T-helper 1 cell treated with Interleukin-12 subunit alpha and Interleukin-12 subunit beta and Interleukin-4 antibody, amounts not matched to agents 30 ng/mL and 1 ng/mL, for 36 hours (primary cell): ENCODE results near the gene PTK7. TPM values are rescaled to one million over a fixed set of nuclear protein-coding genes. Genes with fewer than 3 reads are reported as not detected.

Source experiments
- intact Hi-C: fragments of 100-400 bp; cut with micrococcal nuclease; formaldehyde crosslinking; loops from one replicate; pipeline ENCODE4 v1.15.1; 2024
- total RNA-seq: library from RNA; stranded (reverse); gene quantifications from 2 replicates; pipeline ENCODE4 v1.2.3, GENCODE V29; 2022

Gene PTK7
- total RNA-seq, 1 donor from 2014 or later: 1.4 TPM

- intact Hi-C loops: loop anchor here (1.0 to 10.0 kb wide), 13 partner anchors 32 to 1191 kb away; partner anchors contain the start of genes CNPY3, HSP90AB1, KLHDC3 and PEX6
These were observed 22.4 kb upstream of the PTK7 start, which contains the start of gene CUL7 for GRCh38 chr6:43053545-43054205. CUL7 (minus strand) TSS chr6:43053851; CDS start chr6:43052788, 1,063 bp downstream.

GRCh38 chr6:43054206-43054943 is 21.7 kb upstream of the PTK7 start:
- intact Hi-C loops: loop anchor here (5.0 to 10.0 kb wide), 4 partner anchors 313 to 1190 kb away; partner anchors contain the start of genes HSP90AB1, POLH, XPO5 and ZNF318

- intact Hi-C loops: loop anchor here (10.0 kb wide), 3 partner anchors 519 to 1189 kb away; partner anchors contain the start of genes HSP90AB1, POLH and XPO5
These were observed 20.1 kb upstream of the PTK7 start for GRCh38 chr6:43055966-43056365.

GRCh38 chr6:43058531-43058930 is 17.6 kb upstream of the PTK7 start:
- intact Hi-C loops: loop anchor here (2.0 to 10.0 kb wide), 5 partner anchors 494 to 1272 kb away; partner anchors contain the start of genes HSP90AB1, POLH, TOMM6 and UBR2

- intact Hi-C loops: loop anchor here (1.0 to 10.0 kb wide), 21 partner anchors 11 to 1324 kb away; partner anchors contain the start of genes ABCC10, CNPY3, GTPBP2 and HSP90AB1
These were observed 16.7 kb upstream of the PTK7 start, which contains the start of the genes KLC4 and MRPL2 for GRCh38 chr6:43059168-43060033. KLC4 (plus strand) TSS chr6:43059631; CDS start chr6:43061336, 1,705 bp downstream. MRPL2 (minus strand) TSS chr6:43059434; CDS start chr6:43059381, 53 bp downstream.

GRCh38 chr6:43060034-43060754 is 15.9 kb upstream of the PTK7 start:
- intact Hi-C loops: no loop called here

GRCh38 chr6:43060755-43061633 is 15.1 kb upstream of the PTK7 start:
- intact Hi-C loops: no loop called here

GRCh38 chr6:43061861-43062260 is 14.3 kb upstream of the PTK7 start:
- intact Hi-C loops: no loop called here

- intact Hi-C loops: no loop called here
These were observed 13.3 kb upstream of the PTK7 start for GRCh38 chr6:43062818-43063217.

GRCh38 chr6:43070028-43070632 is 6.0 kb upstream of the PTK7 start:
- intact Hi-C loops: loop anchor here (1.0 kb wide), 3 partner anchors 11 to 169 kb away; partner anchors contain the start of genes KLC4 and MRPL2

GRCh38 chr6:43074847-43075669 is 1.1 kb upstream of the PTK7 start:
- intact Hi-C loops: no loop called here

- intact Hi-C loops: no loop called here
These were observed 584 bp downstream of the PTK7 start for GRCh38 chr6:43076464-43077332.

- intact Hi-C loops: no loop called here
These were observed 1.3 kb downstream of the PTK7 start for GRCh38 chr6:43077333-43077809.

GRCh38 chr6:43077981-43078511 is 1.9 kb downstream of the PTK7 start:
- intact Hi-C loops: no loop called here

- intact Hi-C loops: no loop called here
These were observed 2.6 kb downstream of the PTK7 start for GRCh38 chr6:43078691-43079090.

- intact Hi-C loops: no loop called here
These were observed 4.9 kb downstream of the PTK7 start for GRCh38 chr6:43081043-43081442.
